PC-3 (cell line): ENCODE data around the gene GLIPR2.
"Not testable (repeated sequence)": the region's sequence is repeated elsewhere in the genome, so short reads cannot be mapped to it uniquely, and the experiment has no call there.

Source experiments
- EZH2 ChIP-seq: fragments of 300-600 bp; sonication (generic); IDR thresholded peaks from one replicate; pipeline ENCODE4 v1.6.1; 2017; ENCODE audit warnings: antibody characterized with exemption, mild to moderate bottlenecking, low read length; ENCODE audit not compliant: unreplicated experiment
- TF ChIP-seq, protein P1 (sequence below): fragments of 300-600 bp; sonication (generic); conservative IDR thresholded peaks from 2 replicates; pipeline ENCODE4 v1.5.1; 2017; ENCODE audit warnings: antibody characterized with exemption, low read depth, mild to moderate bottlenecking, low read length

- TF ChIP-seq EZH2 = not testable (repeated sequence)
- TF ChIP-seq, protein P1, sequence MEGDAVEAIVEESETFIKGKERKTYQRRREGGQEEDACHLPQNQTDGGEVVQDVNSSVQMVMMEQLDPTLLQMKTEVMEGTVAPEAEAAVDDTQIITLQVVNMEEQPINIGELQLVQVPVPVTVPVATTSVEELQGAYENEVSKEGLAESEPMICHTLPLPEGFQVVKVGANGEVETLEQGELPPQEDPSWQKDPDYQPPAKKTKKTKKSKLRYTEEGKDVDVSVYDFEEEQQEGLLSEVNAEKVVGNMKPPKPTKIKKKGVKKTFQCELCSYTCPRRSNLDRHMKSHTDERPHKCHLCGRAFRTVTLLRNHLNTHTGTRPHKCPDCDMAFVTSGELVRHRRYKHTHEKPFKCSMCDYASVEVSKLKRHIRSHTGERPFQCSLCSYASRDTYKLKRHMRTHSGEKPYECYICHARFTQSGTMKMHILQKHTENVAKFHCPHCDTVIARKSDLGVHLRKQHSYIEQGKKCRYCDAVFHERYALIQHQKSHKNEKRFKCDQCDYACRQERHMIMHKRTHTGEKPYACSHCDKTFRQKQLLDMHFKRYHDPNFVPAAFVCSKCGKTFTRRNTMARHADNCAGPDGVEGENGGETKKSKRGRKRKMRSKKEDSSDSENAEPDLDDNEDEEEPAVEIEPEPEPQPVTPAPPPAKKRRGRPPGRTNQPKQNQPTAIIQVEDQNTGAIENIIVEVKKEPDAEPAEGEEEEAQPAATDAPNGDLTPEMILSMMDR = not testable (repeated sequence)
These were observed 23.0 kb downstream of the GLIPR2 start for GRCh38 chr9:36159509-36159908.
